GM20000 (cell line): ENCODE measurements around the gene OR2T33.
"Not testable (repeated sequence)": the region's sequence is repeated elsewhere in the genome, so short reads cannot be mapped to it uniquely, and the experiment has no call there.

Experiments used
- DNase-seq: peaks from one replicate; pipeline ENCODE4 v3.0.0; 2012; ENCODE audit warnings: low spot score
- TF ChIP-seq, protein P1 (sequence below): IDR thresholded peaks from 2 replicates; pipeline ENCODE4 v1.5.1; 2012; ENCODE audit warnings: mild to moderate bottlenecking, control low read depth; ENCODE audit errors: extremely low read depth, missing control alignments

OR2T33 gene, protein sequence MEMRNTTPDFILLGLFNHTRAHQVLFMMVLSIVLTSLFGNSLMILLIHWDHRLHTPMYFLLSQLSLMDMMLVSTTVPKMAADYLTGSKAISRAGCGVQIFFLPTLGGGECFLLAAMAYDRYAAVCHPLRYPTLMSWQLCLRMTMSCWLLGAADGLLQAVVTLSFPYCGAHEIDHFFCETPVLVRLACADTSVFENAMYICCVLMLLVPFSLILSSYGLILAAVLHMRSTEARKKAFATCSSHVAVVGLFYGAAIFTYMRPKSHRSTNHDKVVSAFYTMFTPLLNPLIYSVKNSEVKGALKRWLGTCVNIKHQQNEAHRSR

DNA sequence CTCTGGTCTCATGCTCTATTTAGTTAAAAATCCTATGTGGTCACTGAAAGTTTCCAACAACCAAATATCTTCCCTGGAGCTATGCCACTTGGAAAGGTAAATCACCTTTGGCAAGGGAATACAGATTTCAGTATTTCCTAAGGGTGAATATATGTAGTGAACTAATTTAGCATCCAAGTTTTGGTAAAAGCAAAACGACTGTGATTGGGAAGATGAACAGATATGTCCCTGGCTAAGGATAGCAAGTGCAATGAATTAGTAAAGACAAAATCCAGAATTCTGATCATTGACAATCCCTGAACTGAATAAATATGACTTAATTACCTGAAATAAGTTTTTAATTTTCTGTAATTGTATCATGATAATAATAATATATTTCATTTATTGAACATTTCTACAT is at the start of gene OR2T33:
OR2T33 (minus strand) TSS at position 101 of the 400 bp plus-strand sequence. CDS start 4,162 bp downstream, outside the sequence.
- TF ChIP-seq, protein P1, sequence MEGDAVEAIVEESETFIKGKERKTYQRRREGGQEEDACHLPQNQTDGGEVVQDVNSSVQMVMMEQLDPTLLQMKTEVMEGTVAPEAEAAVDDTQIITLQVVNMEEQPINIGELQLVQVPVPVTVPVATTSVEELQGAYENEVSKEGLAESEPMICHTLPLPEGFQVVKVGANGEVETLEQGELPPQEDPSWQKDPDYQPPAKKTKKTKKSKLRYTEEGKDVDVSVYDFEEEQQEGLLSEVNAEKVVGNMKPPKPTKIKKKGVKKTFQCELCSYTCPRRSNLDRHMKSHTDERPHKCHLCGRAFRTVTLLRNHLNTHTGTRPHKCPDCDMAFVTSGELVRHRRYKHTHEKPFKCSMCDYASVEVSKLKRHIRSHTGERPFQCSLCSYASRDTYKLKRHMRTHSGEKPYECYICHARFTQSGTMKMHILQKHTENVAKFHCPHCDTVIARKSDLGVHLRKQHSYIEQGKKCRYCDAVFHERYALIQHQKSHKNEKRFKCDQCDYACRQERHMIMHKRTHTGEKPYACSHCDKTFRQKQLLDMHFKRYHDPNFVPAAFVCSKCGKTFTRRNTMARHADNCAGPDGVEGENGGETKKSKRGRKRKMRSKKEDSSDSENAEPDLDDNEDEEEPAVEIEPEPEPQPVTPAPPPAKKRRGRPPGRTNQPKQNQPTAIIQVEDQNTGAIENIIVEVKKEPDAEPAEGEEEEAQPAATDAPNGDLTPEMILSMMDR, result no peak
- no peak for DNase-seq

DNA sequence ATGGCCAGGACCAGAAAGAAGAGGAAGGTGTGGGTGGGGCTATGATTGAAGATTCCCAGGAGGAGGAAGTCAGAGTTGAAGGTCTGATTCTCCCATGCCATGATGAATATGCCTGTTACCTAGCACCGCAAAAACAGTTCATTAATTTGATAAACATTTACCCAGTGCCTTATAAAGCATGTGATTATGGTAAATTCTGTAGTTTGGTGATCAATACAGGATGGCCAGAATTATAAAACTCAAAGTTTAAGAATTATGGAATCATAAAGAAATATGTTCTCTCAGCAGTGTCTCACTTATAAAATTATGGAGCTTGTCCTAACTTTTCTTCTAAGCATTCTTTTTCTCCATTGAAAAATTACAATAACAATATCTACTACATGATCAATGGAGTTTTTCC is 46.7 kb upstream of the OR2T33 start, which contains the start of gene OR2M7:
OR2M7 (minus strand) TSS at position 101 of the 400 bp plus-strand sequence; CDS start at position 101, 0 bp downstream.
- TF ChIP-seq, protein P1, result no peak
- no peak for DNase-seq

DNA sequence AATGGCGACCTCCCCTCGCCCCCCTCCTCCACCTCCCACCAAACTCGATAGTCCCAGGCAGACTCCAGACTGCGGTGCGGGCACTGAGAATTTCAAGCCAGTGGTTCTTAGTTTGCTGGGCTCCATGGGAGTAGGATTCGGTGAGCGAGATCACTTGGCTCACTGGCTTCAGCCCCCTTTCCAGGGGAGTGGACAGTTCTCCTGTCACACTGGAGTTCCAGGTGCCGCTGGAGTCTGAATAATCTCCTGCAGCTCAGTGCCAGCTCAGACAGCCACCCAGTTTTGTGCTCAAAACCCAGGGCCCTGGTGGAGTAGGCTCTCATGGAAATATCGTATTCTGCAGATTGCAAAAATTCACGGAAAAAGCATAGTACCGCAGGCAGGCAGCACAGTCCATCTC is 39.0 kb upstream of the OR2T33 start:
- DNase-seq, result no peak
- TF ChIP-seq, protein P1, result no peak

DNA sequence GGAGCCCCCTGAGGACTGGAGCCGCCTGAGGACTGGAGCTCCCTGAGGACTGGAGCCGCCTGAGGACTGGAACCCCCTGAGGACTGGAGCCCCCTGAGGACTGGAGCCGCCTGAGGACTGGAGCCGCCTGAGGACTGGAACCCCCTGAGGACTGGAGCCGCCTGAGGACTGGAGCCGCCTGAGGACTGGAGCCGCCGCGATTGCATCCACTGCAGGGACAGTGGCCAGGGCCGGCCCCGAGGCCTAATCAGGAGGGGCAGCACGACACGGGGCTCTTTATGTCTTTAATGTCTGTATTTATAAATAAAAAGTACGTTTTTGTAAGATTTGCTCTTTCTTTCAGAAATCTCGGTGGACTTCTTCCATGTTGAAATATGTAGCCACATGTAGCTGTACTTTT is 29.0 kb upstream of the OR2T33 start:
- DNase-seq, result not testable (repeated sequence)

DNA sequence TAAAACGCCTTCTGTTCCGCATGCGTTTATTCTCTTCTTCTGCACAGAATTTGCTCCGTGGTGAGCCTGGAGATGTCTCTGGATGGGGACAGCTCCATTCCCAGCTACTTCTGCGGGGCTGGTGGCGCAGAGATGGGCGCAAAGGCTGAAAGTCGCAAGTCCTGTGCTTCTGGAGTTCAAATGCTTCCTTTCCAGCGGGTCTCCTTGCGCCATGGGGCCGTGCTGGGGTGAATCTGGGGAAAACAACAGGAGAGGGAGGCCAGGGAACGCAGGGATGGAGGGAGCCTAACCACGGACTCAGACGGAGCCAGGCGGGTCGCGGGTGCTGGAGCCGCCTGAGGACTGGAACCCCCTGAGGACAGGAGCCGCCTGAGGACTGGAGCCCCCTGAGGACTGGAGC is 28.3 kb upstream of the OR2T33 start:
- DNase-seq, result no peak
- TF ChIP-seq, protein P1, result no peak

DNA sequence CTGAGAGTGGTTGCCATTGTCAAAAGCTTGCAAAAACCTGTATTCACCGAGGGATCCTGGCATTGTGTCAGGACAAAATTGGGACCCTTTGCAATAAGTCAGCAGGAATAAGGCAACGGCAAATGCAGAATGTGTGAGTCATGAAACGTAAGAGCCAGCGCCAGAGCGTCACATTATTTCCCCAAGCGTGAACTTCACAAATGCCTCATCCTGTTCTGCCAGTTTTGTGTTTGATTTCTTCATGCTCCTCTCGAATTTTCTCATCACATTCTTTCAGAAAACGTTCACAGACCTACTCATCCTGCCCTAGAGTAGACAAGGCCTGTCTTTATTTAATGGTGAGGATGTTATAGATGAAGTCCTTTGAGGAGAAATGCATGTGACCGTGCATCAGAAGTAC is 27.9 kb upstream of the OR2T33 start:
- not testable (repeated sequence) for DNase-seq

DNA sequence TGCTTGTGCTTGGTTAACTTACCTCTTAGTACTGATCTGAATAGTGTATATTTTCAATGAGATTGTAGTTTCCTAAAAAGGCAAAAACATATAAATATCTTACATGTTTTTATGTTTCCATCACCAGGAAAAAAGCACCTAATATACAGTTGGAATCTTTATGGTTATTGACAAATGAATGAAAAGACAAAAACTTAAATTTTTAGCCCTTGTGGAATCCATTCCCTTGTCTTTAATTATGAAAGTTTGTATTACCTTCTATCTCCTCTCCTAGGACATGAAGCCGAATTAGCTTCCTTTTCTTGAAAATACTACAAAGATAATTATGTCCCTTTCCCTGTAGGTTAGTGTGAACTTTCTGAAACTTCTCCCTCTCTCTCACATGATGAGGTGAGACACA is 25.5 kb upstream of the OR2T33 start, which contains the start of gene OR2T12:
OR2T12 (minus strand) TSS at position 101 of the 400 bp plus-strand sequence. CDS start 7,846 bp downstream, outside the sequence.
- DNase-seq, result no peak
- TF ChIP-seq, protein P1, result no peak

DNA sequence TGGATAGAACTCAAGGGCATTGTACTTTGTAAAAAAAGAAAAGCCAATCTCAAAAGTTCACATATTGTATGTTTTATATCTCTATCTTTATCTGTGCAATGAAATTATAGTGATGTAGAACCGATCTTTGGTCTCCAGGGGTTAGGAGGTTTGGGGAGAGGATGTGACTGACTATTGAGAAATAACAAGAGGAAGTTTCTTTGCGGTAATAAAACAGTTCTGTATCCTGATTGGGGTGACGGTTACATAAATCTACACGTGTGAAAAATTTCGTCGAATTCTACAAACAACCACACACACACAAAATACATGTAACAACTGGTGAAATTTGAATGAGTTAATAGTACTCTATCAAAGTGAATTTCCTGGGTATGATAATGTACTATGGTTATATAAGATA is 10.6 kb upstream of the OR2T33 start:
- TF ChIP-seq, protein P1, result no peak
- no peak for DNase-seq

DNA sequence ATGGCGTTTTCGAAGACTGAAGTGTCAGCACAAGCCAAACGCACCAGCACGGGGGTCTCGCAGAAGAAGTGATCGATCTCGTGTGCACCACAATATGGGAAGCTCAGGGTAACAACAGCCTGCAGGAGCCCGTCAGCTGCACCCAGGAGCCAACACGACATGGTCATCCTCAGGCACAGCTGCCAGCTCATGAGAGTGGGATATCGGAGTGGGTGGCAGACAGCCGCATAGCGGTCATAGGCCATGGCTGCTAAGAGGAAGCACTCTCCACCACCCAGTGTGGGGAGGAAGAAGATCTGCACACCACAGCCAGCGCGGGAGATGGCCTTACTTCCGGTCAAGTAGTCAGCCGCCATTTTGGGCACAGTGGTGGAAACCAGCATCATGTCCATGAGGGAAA is 4.6 kb downstream of the OR2T33 start:
- not testable (repeated sequence) for DNase-seq
